CD4-positive, alpha-beta T cell (primary cell): Measurements from ENCODE around the gene STIMATE. TPM values are rescaled to one million over a fixed set of nuclear protein-coding genes. Genes with fewer than 3 reads are reported as not detected.

Source experiments
- ATAC-seq: fragments of 200-7000 bp; cut with Tn5 transposase; one replicate; pipeline ENCODE4 v1.10.0; 2022; ENCODE audit warnings: mild to moderate bottlenecking; ENCODE audit not compliant: poor library complexity
- CTCF ChIA-PET: fragments of 350-600 bp; sonication (Branson Sonifier 250); formaldehyde crosslinking; loops from one replicate; lab custom pipeline; 2021; ENCODE audit warnings: antibody characterized with exemption, inconsistent platforms; lab: Charles Lee
- POLR2A ChIA-PET: fragments of 350-600 bp; sonication (Branson Sonifier 250); formaldehyde crosslinking; loops from one replicate; lab custom pipeline; 2021; ENCODE audit warnings: antibody characterized with exemption, inconsistent platforms; lab: Charles Lee
- DNase-seq, 14 experiments: peaks; one replicate each; pipeline ENCODE4 v3.0.0-alpha.2; 2013 to 2020; ENCODE audit warnings: mixed read lengths in 2 of 14
- H3K27ac ChIP-seq, 2 donors: one replicate each; pipeline versions ENCODE4 v1.5.1 to v1.7.0; 2013; ENCODE audit warnings: low read length in 2 of 2, low read depth in 1 of 2, mild to moderate bottlenecking in 1 of 2
- H3K27me3 ChIP-seq, 2 experiments: 1 replicate in 1 of 2; 2 replicates in 1 of 2; pipeline versions ENCODE4 v1.6.1 to v1.7.0; 2013; ENCODE audit warnings: low read length in 2 of 2, control low read depth in 1 of 2, mild to moderate bottlenecking in 1 of 2, moderate library complexity in 1 of 2; ENCODE audit not compliant: insufficient read depth in 2 of 2, control insufficient read depth in 1 of 2
- H3K36me3 ChIP-seq: one replicate; pipeline ENCODE4 v1.6.1; 2013; ENCODE audit warnings: low read length, control low read depth; ENCODE audit not compliant: insufficient read depth
- H3K4me1 ChIP-seq: one replicate; pipeline ENCODE4 v1.6.1; 2013; ENCODE audit warnings: low read length, control low read depth; ENCODE audit not compliant: insufficient read depth
- H3K4me3 ChIP-seq: one replicate; pipeline ENCODE4 v1.5.1; 2013; ENCODE audit warnings: mild to moderate bottlenecking, low read length, moderate library complexity
- H3K9me3 ChIP-seq, 2 experiments: 1 replicate in 1 of 2; 2 replicates in 1 of 2; pipeline versions ENCODE4 v1.6.1 to v1.7.0; 2013; ENCODE audit warnings: low read length in 2 of 2, mild to moderate bottlenecking in 2 of 2, control low read depth in 1 of 2, moderate library complexity in 1 of 2; ENCODE audit not compliant: control insufficient read depth in 1 of 2, insufficient read depth in 1 of 2
- H3K27ac Mint-ChIP-seq: one replicate; pipeline ENCODE4 v1.8.0; 2020; ENCODE audit warnings: mixed read lengths
- H3K27me3 Mint-ChIP-seq: one replicate; pipeline ENCODE4 v1.8.0; 2021; ENCODE audit warnings: mixed read lengths
- H3K36me3 Mint-ChIP-seq: one replicate; pipeline ENCODE4 v1.8.0; 2021; ENCODE audit warnings: low read depth, mixed read lengths
- H3K4me1 Mint-ChIP-seq: one replicate; pipeline ENCODE4 v1.8.0; 2021; ENCODE audit warnings: low read depth, mixed read lengths
- H3K4me3 Mint-ChIP-seq: one replicate; pipeline ENCODE4 v1.8.0; 2020; ENCODE audit warnings: mild to moderate bottlenecking, mixed read lengths
- H3K9me3 Mint-ChIP-seq: one replicate; pipeline ENCODE4 v1.8.0; 2020; ENCODE audit warnings: mixed read lengths
- intact Hi-C, 2 experiments: fragments of 100-400 bp; cut with DNase I in 1 of 2; cut with micrococcal nuclease in 1 of 2; formaldehyde crosslinking; loops; one replicate each; pipeline versions ENCODE4 v1.15.1 to v1.9.0; 2023 to 2025; cut with DNase I, micrococcal nuclease
- polyA plus RNA-seq, 2 donors: library from polyadenylated mRNA; unstranded; fragments of 120-200 nt; gene quantifications; one replicate each; pipeline ENCODE4 v1.2.1, GENCODE V29; 2013
- total RNA-seq, 174 experiments: library from RNA in 2 of 174; stranded (reverse) in 2 of 174; gene quantifications; one replicate each; pipeline ENCODE4 v1.2.3 and lab custom pipeline; 2021 to 2026
- TF ChIP-seq, protein P1 (sequence below): fragments of 200-600 bp; IDR thresholded peaks from one replicate; pipeline ENCODE4 v1.8.0; 2022; ENCODE audit warnings: antibody characterized with exemption, mild to moderate bottlenecking

The STIMATE gene
- total RNA-seq (10 to 100 TPM; 39.8 to 42.6 TPM), total RNA-seq (lab: John Stamatoyannopoulos, UW) (0 to 4.0 (median 1.6) reads per million in 172 experiments)
- 16.3 TPM for polyA plus RNA-seq (2013, experiment 1 of 2)
- polyA plus RNA-seq (2013, experiment 2 of 2) = 21.1 TPM

DNA sequence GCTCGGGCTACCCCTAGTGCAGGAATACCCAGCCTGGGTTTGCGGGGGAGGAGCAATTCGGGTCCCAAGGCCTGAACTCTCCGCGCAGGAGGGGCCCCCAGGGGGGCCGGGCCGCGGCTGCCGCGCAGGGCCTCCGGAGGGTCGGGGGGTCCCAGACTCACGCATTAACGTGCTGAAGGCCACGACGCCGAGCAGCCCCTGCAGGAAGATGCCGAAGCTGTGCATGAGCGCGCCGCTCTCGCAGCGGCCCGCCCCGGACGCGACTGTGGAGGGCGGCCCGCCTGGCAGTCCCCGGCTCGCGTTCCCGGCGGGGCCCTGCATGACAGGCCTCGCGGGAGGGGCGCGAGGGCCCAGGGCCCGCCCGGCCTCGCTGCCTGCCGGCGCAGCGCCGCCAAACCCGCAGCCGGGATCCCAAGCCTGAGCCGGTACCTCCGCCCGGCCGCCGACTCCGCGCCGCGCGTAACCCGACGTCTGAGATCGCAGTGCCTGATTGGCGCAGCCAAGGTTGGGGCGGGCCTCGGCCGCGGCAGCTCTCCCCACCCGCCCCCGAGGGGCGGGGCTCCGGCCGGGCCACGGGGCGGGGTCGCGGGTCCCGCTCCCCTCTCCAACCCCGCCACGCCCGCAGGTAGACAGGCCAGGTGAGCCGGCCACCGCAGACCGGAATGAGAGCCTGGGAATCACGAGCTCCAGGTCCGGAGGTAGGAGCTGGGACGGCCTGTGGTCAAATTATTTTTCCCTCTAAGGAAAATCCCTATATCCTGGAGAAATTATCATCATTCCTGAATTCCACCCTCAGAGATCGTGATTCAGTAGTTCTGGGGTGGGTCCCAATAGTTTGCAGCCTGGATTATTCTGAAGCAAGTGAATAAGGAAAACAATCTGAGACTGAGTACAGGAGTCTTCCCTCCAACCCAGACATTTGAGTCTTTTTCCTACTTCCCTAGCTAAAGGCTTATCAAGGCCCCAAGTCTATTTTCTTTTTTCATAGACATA is at the start of gene STIMATE:
STIMATE (minus strand) TSS at position 419 of the 993 bp plus-strand sequence; CDS start at position 321, 98 bp downstream.
- intact Hi-C loops = loop anchor here in 1 of 2 experiments (5.0 to 10.0 kb wide), 3 partner anchors 145 to 363 kb away; partner anchors contain the start of genes NT5DC2, TKT and UQCC5
- Mint-ChIP-seq H3K36me3 (peaks cover 5% of the 10 kb centered on the region), H3K9me3 (no peaks in the 10 kb centered on the region), H3K27me3 (no peaks in the 10 kb centered on the region), H3K4me1 (peaks cover 52% of the 10 kb centered on the region), H3K27ac (peak within 1 kb of the TSS; percentile 82), H3K4me3 (peak within 1 kb of the TSS; percentile 98)
- DNase-seq (peak; percentile 64 to 96 (median 85)), ATAC-seq (peak; percentile 88)
- H3K27ac ChIP-seq = peak within 1 kb of the TSS; percentile 33 to 45
- TF ChIP-seq, protein P1, sequence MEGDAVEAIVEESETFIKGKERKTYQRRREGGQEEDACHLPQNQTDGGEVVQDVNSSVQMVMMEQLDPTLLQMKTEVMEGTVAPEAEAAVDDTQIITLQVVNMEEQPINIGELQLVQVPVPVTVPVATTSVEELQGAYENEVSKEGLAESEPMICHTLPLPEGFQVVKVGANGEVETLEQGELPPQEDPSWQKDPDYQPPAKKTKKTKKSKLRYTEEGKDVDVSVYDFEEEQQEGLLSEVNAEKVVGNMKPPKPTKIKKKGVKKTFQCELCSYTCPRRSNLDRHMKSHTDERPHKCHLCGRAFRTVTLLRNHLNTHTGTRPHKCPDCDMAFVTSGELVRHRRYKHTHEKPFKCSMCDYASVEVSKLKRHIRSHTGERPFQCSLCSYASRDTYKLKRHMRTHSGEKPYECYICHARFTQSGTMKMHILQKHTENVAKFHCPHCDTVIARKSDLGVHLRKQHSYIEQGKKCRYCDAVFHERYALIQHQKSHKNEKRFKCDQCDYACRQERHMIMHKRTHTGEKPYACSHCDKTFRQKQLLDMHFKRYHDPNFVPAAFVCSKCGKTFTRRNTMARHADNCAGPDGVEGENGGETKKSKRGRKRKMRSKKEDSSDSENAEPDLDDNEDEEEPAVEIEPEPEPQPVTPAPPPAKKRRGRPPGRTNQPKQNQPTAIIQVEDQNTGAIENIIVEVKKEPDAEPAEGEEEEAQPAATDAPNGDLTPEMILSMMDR = no peak
- no peaks in the 10 kb centered on the region for H3K36me3 ChIP-seq
- H3K4me1 ChIP-seq = peaks cover 49% of the 10 kb centered on the region
- H3K9me3 ChIP-seq = no peaks in the 10 kb centered on the region
- H3K27me3 ChIP-seq = no peaks in the 10 kb centered on the region
- ChIA-PET POLR2A (interaction anchor here (0.9 to 2.1 kb wide), 6 partner anchors 8 to 192 kb away, joined by 3 to 11 read pairs (median 4); partner anchors contain the start of genes GLT8D1, SFMBT1 and SPCS1), CTCF (no interaction called here)
- H3K4me3 ChIP-seq = peak within 1 kb of the TSS; percentile 69

DNA sequence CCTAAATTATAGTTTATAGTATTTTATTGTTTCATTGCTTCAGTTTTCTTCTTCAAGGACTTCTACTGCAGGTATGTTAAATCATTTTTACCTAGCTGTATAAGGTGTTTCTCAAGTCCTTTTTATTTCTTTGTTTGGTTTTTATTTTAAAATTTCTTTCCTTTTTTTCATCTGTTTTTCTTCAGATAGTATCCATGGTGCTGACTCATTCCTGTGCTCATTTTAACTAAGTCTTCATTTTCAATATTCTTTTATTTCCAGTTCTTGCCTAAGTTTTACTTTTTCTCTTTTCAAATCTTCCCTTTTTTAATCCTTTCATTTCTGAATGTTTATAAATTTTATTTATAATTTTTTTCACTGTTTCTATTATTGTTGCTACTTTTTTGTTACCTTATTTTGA is 42.3 kb upstream of the STIMATE start:
- no peaks in the 10 kb centered on the region for H3K27me3 Mint-ChIP-seq
- H3K4me3 ChIP-seq = no peak overlapping the region
- ChIA-PET CTCF (no interaction called here), POLR2A (interaction anchor here (1.2 kb wide), 1 partner anchor 44 kb away, joined by 3 read pairs; no protein-coding TSS in a partner anchor)
- ATAC-seq = no peak
- TF ChIP-seq, protein P1 = no peak
- H3K27ac ChIP-seq = no peak overlapping the region
- intact Hi-C loops = loop anchor here in 1 of 2 experiments (5.0 kb wide), 2 partner anchors 43 to 108 kb away; partner anchors contain the start of gene SFMBT1
- H3K36me3 Mint-ChIP-seq = peaks cover 34% of the 10 kb centered on the region
- no peaks in the 10 kb centered on the region for H3K9me3 Mint-ChIP-seq
- H3K27me3 ChIP-seq = no peaks in the 10 kb centered on the region
- H3K27ac Mint-ChIP-seq = peak overlapping the region; percentile 24
- H3K4me3 Mint-ChIP-seq = no peak overlapping the region
- no peaks in the 10 kb centered on the region for H3K4me1 ChIP-seq
- no peaks in the 10 kb centered on the region for H3K9me3 ChIP-seq
- H3K4me1 Mint-ChIP-seq = peaks cover 14% of the 10 kb centered on the region
- peaks cover 17% of the 10 kb centered on the region for H3K36me3 ChIP-seq
- DNase-seq = no peak
